Neural cell (in vitro differentiated cells): Measurements from ENCODE around the gene FRY.

Experiments
- CTCF ChIP-seq: fragments of 450-650 bp; IDR thresholded peaks from 2 replicates; pipeline ENCODE4 v1.5.1; 2014; ENCODE audit warnings: antibody characterized with exemption, mild to moderate bottlenecking, moderate library complexity; ENCODE audit not compliant: poor library complexity, severe bottlenecking
- EP300 ChIP-seq: fragments of 450-650 bp; conservative IDR thresholded peaks from 2 replicates; pipeline ENCODE4 v1.6.1; 2014; ENCODE audit warnings: antibody characterized with exemption, mild to moderate bottlenecking, moderate library complexity; ENCODE audit not compliant: poor library complexity, severe bottlenecking
- EZH2 ChIP-seq: fragments of 200-600, 300-800 bp; shearing (Covaris generic), sonication (generic); IDR thresholded peaks from 2 replicates; pipeline ENCODE4 v1.6.1; 2014; ENCODE audit warnings: antibody characterized with exemption, low read length, borderline replicate concordance, mild to moderate bottlenecking; ENCODE audit not compliant: insufficient read depth, poor library complexity, severe bottlenecking
- POLR2AphosphoS5 ChIP-seq: IDR thresholded peaks from 2 replicates; pipeline ENCODE4 v1.6.1; 2012
- RAD21 ChIP-seq: fragments of 450-650 bp; conservative IDR thresholded peaks from 2 replicates; pipeline ENCODE4 v1.6.1; 2014; ENCODE audit warnings: antibody characterized with exemption, mild to moderate bottlenecking, moderate library complexity
- SMC3 ChIP-seq: fragments of 450-650 bp; conservative IDR thresholded peaks from 2 replicates; pipeline ENCODE4 v1.6.1; 2014; ENCODE audit warnings: antibody characterized with exemption, mild to moderate bottlenecking, moderate library complexity; ENCODE audit not compliant: poor library complexity
- TAF1 ChIP-seq: IDR thresholded peaks from 2 replicates; pipeline ENCODE4 v1.6.1; 2012; ENCODE audit warnings: low read depth
- TF ChIP-seq, protein P1 (sequence below): IDR thresholded peaks from 2 replicates; pipeline ENCODE4 v1.6.1; 2012; ENCODE audit warnings: borderline replicate concordance

GRCh38 chr13:32254416-32254815 lies 222.8 kb downstream of the FRY start:
- TF ChIP-seq CTCF: no peak
- TF ChIP-seq TAF1: no peak
- no peak for TF ChIP-seq RAD21
- TF ChIP-seq, protein P1, sequence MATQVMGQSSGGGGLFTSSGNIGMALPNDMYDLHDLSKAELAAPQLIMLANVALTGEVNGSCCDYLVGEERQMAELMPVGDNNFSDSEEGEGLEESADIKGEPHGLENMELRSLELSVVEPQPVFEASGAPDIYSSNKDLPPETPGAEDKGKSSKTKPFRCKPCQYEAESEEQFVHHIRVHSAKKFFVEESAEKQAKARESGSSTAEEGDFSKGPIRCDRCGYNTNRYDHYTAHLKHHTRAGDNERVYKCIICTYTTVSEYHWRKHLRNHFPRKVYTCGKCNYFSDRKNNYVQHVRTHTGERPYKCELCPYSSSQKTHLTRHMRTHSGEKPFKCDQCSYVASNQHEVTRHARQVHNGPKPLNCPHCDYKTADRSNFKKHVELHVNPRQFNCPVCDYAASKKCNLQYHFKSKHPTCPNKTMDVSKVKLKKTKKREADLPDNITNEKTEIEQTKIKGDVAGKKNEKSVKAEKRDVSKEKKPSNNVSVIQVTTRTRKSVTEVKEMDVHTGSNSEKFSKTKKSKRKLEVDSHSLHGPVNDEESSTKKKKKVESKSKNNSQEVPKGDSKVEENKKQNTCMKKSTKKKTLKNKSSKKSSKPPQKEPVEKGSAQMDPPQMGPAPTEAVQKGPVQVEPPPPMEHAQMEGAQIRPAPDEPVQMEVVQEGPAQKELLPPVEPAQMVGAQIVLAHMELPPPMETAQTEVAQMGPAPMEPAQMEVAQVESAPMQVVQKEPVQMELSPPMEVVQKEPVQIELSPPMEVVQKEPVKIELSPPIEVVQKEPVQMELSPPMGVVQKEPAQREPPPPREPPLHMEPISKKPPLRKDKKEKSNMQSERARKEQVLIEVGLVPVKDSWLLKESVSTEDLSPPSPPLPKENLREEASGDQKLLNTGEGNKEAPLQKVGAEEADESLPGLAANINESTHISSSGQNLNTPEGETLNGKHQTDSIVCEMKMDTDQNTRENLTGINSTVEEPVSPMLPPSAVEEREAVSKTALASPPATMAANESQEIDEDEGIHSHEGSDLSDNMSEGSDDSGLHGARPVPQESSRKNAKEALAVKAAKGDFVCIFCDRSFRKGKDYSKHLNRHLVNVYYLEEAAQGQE: no peak
- TF ChIP-seq EP300: no peak
- no peak for TF ChIP-seq POLR2AphosphoS5
- TF ChIP-seq SMC3: no peak
- no peak for TF ChIP-seq EZH2
